HTERT RPE-1 (cell line): ENCODE results near the gene OVAAL.

ENCODE experiments used
- in situ Hi-C: fragments of 300-500 bp; cut with MboI; formaldehyde crosslinking; loops from 4 replicates; pipeline ENCODE4 v1.14.3; 2020; ENCODE audit warnings: low sequenced_read_pairs

OVAAL gene

DNA sequence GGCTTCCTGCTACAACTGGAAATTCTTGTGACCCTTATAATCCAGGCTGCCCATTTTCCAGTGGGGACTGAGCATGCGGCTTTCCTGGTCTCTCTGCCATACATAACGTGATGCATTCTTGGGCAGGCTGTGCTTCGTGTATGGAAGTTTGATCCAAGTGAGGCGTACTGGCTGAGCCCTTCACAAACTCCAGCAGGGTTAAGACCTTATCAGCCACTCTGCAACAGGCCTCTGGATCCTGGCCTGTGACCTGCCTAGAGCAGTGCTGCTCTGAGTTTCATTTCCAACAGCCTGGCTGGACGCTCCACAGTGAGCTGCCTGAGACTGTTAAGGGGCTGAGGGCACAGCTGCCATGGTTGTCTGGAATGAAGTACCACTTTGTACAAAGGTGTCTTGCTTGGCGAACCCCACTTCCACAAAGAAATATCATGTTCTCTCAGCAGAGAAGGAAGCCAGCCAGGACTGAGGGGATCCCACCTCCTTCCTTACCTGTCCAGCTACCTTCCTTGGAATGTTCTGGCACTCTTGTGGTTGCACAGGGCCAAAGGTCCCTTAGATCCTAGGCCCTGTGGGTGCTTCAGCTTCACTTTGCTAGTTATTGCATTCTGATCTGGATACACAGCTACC, 44.6 kb downstream of the OVAAL start:
- in situ Hi-C loops, result no loop called here

DNA sequence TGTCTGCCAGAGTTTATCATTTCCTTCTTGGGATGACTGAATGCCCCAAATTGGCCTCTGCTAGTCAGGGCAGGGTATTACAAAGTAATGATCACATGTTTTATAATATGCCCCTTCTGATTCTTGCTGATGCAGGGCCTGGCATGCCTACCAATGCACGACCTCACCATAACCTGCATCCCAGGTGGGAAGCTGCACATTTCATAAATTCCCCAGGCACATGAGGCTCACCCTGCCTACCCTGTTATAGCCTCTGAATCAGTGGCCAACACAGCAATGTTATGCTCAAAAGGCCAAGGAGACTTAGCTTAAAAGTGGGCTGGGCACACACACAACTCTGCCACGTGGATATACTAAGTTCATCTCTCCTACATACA, 45.1 kb downstream of the OVAAL start:
- in situ Hi-C loops, result no loop called here

DNA sequence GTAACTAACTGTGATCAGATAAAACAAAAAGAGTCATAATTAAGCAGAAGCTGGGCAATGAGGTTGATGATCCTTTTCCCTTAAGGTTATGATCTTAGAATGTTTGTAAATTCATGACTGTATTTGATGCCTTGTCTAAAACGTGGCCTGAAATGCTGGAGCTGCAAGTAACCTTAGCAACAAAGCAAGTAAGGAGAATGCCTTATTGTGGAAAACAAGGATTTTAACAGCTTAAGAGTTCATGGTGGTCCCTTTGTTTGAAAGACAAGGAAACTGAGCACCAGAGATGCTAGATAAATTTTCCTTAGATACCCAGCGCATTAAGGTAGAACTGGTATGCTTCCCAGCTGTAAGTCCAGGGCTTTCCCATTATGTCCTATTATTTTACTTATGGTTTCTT, 47.4 kb downstream of the OVAAL start:
- in situ Hi-C loops, result no loop called here

DNA sequence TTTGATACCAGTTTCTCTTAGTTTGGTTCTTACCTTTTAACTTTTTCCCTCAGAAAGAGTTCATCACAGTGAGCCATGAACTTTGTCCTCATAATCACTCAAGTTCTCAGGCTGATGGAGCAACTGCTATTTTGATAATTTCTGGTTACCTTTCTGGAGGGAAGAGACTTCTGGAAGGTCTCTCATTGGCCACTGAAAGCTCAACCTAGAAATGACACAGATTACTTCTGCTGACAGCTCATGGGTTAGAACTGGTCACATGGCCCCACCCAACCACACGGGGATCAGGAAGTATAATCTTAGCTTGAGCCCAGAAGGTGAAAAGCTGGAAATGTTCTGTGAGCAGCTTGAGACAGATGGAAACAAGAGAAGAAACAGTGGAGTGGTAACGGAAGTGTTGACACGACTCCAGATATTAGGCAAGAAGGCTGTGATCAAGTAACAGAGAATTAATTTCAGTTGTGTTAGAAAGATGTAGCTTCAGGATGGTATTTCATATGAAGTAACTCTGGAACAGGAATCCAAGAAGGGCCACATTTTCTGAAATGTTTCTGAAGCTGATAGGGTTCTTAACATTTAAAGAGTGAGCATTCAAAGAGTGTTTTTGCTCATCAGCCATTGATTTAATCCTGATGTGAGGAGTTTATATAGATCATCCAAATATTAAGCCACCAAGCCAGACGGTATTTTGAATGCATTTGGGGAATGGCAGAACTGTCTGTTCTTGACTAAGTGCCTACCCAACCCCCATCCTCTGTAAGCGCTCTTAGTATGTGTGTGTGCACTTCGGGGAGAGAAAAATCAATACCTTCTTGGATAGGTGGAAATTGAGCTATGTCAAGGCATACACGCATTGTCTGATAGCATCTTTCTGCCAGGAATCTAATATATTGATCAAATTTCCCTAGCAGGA, 51.1 kb downstream of the OVAAL start:
- in situ Hi-C loops, result no loop called here

DNA sequence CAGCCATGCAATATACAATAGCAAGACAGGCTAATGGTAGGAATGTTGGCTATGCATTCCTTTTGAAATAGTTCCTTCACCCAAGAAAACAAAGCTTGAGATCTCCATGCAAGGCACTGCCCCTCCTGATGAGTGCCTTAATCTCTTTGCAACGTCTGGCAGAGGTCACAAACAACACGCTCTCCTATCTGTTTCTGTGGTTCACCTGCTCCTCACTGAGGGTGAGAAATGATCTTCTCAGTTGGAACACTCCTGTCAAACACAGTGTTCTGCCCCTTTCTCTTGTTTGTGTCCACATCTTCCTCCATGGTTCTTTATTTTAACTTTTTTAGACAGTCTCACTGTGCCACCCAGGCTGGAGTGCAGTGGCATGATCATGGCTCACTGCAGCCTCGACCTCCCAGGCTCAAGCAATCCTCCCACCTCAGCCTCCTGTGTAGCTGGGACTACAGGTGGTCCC, 51.8 kb downstream of the OVAAL start:
- in situ Hi-C loops, result no loop called here

DNA sequence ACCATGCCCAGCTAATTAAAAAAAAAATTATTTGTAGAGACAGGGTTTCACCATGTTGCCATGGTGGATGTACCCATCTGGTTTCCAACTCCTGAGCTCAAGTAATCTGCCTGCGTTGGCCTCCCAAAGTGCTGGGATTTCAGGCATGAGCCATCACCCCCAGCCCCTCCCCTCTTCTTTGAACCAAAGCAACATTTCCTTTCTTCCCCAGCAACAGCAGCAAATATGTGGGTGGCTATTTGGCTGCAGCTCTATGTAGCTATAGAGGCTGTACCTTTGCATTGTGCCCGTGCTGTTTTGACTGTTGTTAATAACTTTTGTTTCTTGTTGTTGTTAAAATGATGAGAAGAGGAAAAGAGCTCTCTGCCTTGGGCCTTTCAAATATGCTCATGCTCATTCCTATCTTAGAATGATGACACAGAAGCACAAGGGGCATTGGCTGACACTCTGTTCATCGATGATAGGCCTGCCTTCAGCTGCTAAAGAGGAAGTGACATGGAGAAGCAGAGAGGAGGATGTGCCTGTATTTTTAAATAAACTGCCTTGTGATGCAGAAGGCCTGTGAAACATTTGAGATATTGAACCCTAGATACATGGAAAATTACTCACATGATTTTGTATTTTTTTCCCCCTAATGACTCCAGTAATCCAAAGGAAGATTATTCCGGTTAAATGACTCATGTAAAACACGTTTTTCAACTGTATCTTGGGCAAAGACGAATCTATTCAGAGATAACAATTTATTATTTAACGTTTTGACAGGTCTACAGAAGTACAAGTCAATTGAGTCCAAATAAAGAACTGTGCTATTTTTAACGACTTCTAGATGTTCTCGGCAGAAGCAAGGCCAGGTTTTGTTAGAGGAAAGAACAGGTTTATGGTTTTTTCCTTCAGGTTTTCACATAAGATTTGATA, 52.5 kb downstream of the OVAAL start:
- in situ Hi-C loops, result no loop called here

DNA sequence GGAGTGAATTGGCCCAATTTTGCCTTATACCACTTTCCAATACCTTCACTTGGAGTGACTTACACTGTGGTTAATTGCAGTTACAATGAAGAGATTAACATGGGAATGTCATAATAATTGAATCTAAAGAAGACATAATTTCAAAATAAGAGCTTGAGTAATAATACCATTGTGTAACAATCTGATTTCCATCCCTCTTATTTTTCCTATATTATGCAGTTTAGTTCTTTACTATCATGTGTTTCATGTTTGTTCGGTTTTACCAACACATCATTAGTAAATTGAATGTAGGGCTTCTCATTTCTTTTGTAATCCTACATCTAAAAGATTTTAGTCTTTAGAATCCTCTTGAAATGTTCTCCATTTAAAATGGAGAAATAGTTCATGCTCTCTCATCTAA, 53.9 kb downstream of the OVAAL start:
- in situ Hi-C loops, result no loop called here

DNA sequence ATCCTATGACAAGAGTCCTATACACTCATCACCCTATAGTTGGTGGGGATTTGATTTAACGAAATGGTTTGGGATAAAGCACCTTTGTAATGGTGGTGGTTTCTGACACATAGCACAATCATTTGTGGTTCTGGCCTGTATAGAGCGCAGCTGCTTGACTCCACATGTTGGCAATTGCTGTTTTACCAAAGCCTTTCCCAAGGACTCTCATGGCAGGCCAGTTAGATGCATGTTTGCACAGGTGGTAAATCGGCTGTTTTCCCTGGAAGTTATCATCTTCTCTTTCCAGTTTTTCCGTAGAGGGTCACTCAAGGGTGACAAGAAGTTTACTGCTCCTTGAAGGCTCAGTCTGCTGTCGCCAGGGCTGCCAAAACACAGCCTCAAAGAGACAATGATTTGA, 56.0 kb downstream of the OVAAL start:
- in situ Hi-C loops, result no loop called here

DNA sequence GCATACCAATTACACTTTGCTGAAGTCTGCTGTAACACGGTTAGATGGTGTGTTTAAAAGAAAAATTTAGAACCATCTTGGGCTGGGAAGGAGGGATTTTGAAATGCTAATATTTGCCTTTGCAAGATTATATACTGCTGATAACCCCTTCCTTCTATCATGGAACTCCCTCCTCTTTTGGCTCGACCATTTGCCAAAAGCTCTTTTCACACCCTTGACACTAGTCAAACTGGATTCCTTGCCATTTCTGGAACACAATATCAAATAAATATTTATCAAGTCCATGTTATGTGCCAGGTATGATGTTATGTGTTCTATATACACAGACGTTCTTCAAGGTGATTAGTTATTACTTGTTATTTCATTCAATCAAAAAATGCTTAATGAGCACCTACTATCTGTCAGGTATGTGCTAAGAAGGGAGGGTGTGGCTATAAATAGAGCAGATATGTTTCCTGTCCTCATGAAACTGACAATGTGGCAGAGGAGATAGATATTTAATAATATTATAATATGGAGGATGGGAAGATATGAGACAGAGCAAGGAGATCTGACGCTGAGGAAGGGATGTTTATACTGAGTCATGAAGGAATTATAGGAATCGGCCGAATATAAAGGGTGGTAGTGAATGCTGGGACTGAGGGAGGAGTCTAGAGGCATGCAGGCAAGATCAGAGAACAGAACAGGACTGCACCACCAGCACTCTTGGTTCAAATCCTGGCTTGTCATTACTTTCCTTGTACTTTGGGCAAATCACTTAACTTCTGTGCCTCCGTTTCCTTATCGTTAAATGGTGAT, 56.9 kb downstream of the OVAAL start:
- in situ Hi-C loops, result no loop called here
